ELF-1 (cell line): Measurements from ENCODE around the gene ABCD1.

Experiments
- DNase-seq: peaks from one replicate; pipeline ENCODE4 v3.0.0-alpha.2; 2016; ENCODE audit warnings: low read depth, low spot score

The ABCD1 gene

GRCh38 chrX:153762626-153763173 is 38.0 kb downstream of the ABCD1 start:
- DNase-seq = no peak

GRCh38 chrX:153763298-153763932 is 38.8 kb downstream of the ABCD1 start:
- no peak for DNase-seq

- peak; percentile 87 for DNase-seq
These were observed 39.5 kb downstream of the ABCD1 start, which contains the start of gene PLXNB3 for GRCh38 chrX:153763989-153764755. TSS of gene PLXNB3 (plus strand) at chrX:153764249. CDS start at chrX:153765536, 1,287 bp downstream.

GRCh38 chrX:153764786-153765137 is 40.1 kb downstream of the ABCD1 start:
- no peak for DNase-seq

- peak; percentile 56 for DNase-seq
These were observed 40.8 kb downstream of the ABCD1 start for GRCh38 chrX:153765138-153766079.

- peak; percentile 63 for DNase-seq
These were observed 41.6 kb downstream of the ABCD1 start for GRCh38 chrX:153766098-153766817.

GRCh38 chrX:153766871-153767673 is 42.4 kb downstream of the ABCD1 start:
- DNase-seq = peak; percentile 51

GRCh38 chrX:153767674-153768055 is 43.0 kb downstream of the ABCD1 start:
- DNase-seq = no peak

- DNase-seq = no peak
These were observed 43.9 kb downstream of the ABCD1 start for GRCh38 chrX:153768311-153769157.

GRCh38 chrX:153769158-153769864 is 44.7 kb downstream of the ABCD1 start:
- DNase-seq = no peak

- DNase-seq = no peak
These were observed 45.4 kb downstream of the ABCD1 start for GRCh38 chrX:153769865-153770600.

GRCh38 chrX:153770601-153771414 is 46.2 kb downstream of the ABCD1 start:
- no peak for DNase-seq

- DNase-seq = no peak
These were observed 47.0 kb downstream of the ABCD1 start for GRCh38 chrX:153771415-153772315.

GRCh38 chrX:153772316-153773217 is 47.9 kb downstream of the ABCD1 start:
- DNase-seq = no peak

GRCh38 chrX:153773218-153773611 is 48.6 kb downstream of the ABCD1 start:
- DNase-seq = no peak
